HUES6 (cell line): ENCODE results near the gene SLF2.

ENCODE experiments used
- H3K27ac ChIP-seq: 2 replicates; pipeline ENCODE4 v1.7.0; 2013; ENCODE audit warnings: low read depth, mild to moderate bottlenecking, low read length, inconsistent platforms
- H3K27me3 ChIP-seq: 2 replicates; pipeline ENCODE4 v1.6.1; 2013; ENCODE audit warnings: low read length; ENCODE audit not compliant: control insufficient read depth, insufficient read depth
- H3K36me3 ChIP-seq: 2 replicates; pipeline ENCODE4 v1.6.1; 2013; ENCODE audit warnings: low read length; ENCODE audit not compliant: control insufficient read depth, insufficient read depth
- H3K4me1 ChIP-seq: 2 replicates; pipeline ENCODE4 v1.6.1; 2013; ENCODE audit warnings: low read length; ENCODE audit not compliant: control insufficient read depth, insufficient read depth
- H3K4me3 ChIP-seq: 2 replicates; pipeline ENCODE4 v1.5.1; 2013; ENCODE audit warnings: low read depth, low read length
- H3K9ac ChIP-seq: one replicate; pipeline ENCODE4 v1.6.1; 2013; ENCODE audit warnings: mild to moderate bottlenecking, low read length
- H3K9me3 ChIP-seq: 2 replicates; pipeline ENCODE4 v1.6.1; 2013; ENCODE audit warnings: low read depth, low read length; ENCODE audit not compliant: control insufficient read depth, insufficient read depth

Gene SLF2

DNA sequence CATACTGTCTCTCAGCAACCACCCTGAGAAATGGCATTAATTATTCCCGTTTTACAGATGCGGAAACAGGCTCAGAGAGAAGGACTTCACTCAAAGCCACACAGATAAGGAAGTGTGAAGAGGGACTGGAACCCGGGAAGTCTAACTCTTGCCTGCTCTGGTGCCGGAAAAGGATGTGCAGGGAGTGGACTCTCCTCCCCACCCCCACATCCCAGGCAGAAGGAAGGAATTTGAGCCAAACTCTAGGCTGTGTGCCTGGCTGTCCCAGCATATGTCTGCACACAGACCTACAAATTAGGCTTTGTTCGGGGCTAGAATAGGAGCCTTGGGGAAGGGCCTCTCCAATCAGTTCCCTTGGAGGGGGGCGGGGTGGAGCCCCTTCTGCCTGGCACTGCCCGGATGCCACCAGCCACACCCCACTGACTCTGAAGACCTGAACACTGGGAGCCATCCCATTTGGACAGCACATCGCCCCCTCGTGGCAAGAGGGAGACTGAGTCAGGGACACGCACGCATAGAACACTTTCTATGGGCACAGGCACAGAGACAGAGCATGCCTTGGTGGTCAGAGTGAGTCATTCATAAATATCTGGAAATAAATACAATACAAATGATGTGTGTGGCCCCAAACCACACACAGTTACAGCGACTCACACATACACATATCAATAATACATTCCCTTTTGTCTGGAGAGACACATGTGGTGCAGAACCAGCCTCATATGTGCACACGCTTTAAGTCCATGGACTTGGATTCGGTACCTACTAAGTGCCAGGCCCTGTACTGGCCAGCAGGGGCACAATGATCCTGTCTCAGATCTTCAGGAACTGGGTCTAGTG, 100.0 kb downstream of the SLF2 start:
- peaks cover 25% of the 10 kb centered on the region for H3K4me1 ChIP-seq
- no peak overlapping the region for H3K27ac ChIP-seq
- no peaks in the 10 kb centered on the region for H3K36me3 ChIP-seq
- no peaks in the 10 kb centered on the region for H3K9me3 ChIP-seq
- H3K9ac ChIP-seq: no peak overlapping the region
- no peak overlapping the region for H3K4me3 ChIP-seq
- peaks cover 29% of the 10 kb centered on the region for H3K27me3 ChIP-seq

DNA sequence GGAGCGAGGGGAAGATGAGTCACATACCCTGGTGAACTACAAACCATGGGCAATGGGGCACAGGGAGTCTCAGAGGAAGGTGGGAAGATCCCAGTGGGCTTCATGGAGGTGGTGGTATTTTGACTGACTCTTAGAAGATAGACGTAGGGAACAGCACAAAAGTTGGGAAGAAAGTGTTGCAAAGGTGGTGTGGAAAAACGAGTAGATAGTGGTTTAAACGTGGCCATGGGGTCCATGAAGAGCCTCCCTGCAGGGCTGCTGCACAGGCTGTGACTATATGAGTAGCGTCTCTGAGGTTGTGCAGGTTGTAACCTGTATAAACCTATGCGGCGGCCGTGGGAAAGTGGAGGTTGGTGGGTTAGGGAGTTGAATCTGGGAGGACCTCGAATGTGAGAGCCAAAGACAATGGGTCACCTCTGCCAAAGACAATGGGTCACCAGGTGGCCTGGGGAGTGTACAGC, 100.6 kb downstream of the SLF2 start:
- H3K9me3 ChIP-seq: no peaks in the 10 kb centered on the region
- no peaks in the 10 kb centered on the region for H3K36me3 ChIP-seq
- no peak overlapping the region for H3K27ac ChIP-seq
- H3K27me3 ChIP-seq: peaks cover 35% of the 10 kb centered on the region
- no peak overlapping the region for H3K4me3 ChIP-seq
- no peak overlapping the region for H3K9ac ChIP-seq
- peaks cover 22% of the 10 kb centered on the region for H3K4me1 ChIP-seq

DNA sequence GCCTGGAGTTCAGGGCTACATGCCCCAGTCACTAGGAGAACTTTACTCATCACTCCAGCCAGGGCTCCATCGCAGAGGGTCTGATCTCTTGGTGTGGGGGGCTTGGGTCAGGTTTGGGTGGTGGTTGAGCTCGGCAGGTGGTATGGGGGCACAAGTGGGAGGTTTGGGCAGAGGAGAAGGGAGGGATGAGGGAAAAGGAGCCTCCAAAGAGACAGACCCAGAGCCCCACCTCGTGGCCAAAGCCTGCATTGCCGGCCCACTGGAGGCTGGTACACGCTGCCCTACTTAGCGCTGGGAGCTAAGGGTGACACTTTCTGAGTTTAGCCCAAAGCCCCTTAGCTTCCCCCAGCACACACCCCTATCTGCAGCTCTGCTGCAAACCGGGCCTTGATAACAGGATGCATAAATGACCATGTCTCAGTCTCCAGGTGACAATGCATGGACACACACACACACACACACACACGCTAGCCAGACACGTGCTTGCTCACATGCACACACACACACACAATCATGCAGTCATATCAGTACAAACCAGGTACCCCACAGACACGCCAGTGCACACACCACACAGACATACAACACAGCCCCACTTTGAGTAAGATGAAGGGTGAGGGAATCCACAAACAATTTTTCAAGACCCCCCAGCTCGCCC, 101.6 kb downstream of the SLF2 start:
- no peak overlapping the region for H3K9ac ChIP-seq

More for the DNA sequence above, 101.6 kb downstream of the SLF2 start:
- Histone ChIP-seq H3K4me1 (peaks cover 24% of the 10 kb centered on the region), H3K9me3 (no peaks in the 10 kb centered on the region), H3K4me3 (no peak overlapping the region), H3K27me3 (peaks cover 45% of the 10 kb centered on the region), H3K27ac (no peak overlapping the region), H3K36me3 (no peaks in the 10 kb centered on the region)
